Measurements from ENCODE around the gene TRIM33. TPM values are rescaled to one million over a fixed set of nuclear protein-coding genes. Genes with fewer than 3 reads are reported as not detected.
"Not testable (repeated sequence)": the region's sequence is repeated elsewhere in the genome, so short reads cannot be mapped to it uniquely, and the experiment has no call there.

The TRIM33 gene
- total and polyA plus RNA-seq, 2 of the 13 experiments (the other 11 are each of a cell fraction or from before 2014, with no cell fraction given) = 35.5 to 42.2 TPM

- CTCF ChIA-PET (ENCODE audit: low intra/inter-chr PET ratio, low total read pairs) = no interaction called here
- TF ChIP-seq ZNF407 (CRISPR knock-in tag; IDR thresholded peaks at IDR 0.05; ENCODE audit: not compliant biosample characterization) = no peak
- no peak for TF ChIP-seq RBM22 (optimal IDR thresholded peaks at IDR 0.05; ENCODE audit: low read length)
- TF ChIP-seq RCOR2 (CRISPR knock-in tag; IDR thresholded peaks at IDR 0.05) = no peak
- TF ChIP-seq NFE2 (CRISPR knock-in tag; IDR thresholded peaks at IDR 0.05) = no peak
- no peak for TF ChIP-seq ZFX (CRISPR knock-in tag; IDR thresholded peaks at IDR 0.05; ENCODE audit: low read depth)
- no peak for TF ChIP-seq ZXDC (CRISPR knock-in tag; IDR thresholded peaks at IDR 0.05)
- in situ Hi-C loops (cut with HindIII; ENCODE audit: extremely low pct_ligation_motif_present, low pct_unique_long_range_greater_than_20kb) = loop anchor here (25.0 kb wide), 1 partner anchor 319 kb away; the partner anchor contains the start of gene AMPD1
Observed at GRCh38 chr1:114367810-114368209, 143.2 kb downstream of the TRIM33 start.

GRCh38 chr1:114363230-114363629 is 147.8 kb downstream of the TRIM33 start:
- not testable (repeated sequence) for FAIRE-seq

More at GRCh38 chr1:114367810-114368209, 143.2 kb downstream of the TRIM33 start:
- no TSS peak for BruUV-seq (replicated peaks)
- no peak overlapping the region for H3K4me3 ChIP-seq (replicated peaks in 1 of 3; ENCODE audit: insufficient read depth in 1 of 3, low read depth in 2 of 3, low read length in 3 of 3)
- H3K9ac ChIP-seq (ENCODE audit: insufficient read depth, low read depth, low read length) = no peak overlapping the region
- H3K27me3 ChIP-seq (ENCODE audit: control insufficient read depth in 1 of 2, insufficient read depth in 2 of 2, low read length in 2 of 2) = no peaks in the 10 kb centered on the region
- no peaks in the 10 kb centered on the region for H3K36me3 ChIP-seq (replicated peaks in 1 of 2; ENCODE audit: control insufficient read depth in 1 of 2, insufficient read depth in 2 of 2, low read length in 2 of 2)
- H3K79me2 ChIP-seq (ENCODE audit: insufficient read depth, low read length) = no peaks in the 10 kb centered on the region
- no peaks in the 10 kb centered on the region for H4K20me1 ChIP-seq (ENCODE audit: insufficient read depth, low read length)
- H3K4me2 ChIP-seq (ENCODE audit: low read depth, low read length) = no peak overlapping the region
- no peak overlapping the region for H2AFZ ChIP-seq (ENCODE audit: low read length)
- H3K27ac ChIP-seq (ENCODE audit: extremely low read length, insufficient read depth, low read length) = no peak overlapping the region
- ATAC-seq = no peak
- peaks cover 15% of the 10 kb centered on the region for H3K4me1 ChIP-seq (ENCODE audit: insufficient read depth, low read length)
- WGBS (ENCODE audit: low lambda C conversion rate) = 58% methylated on average over 2 of the region's 2 CpGs
- intact Hi-C loops (cut with micrococcal nuclease; ENCODE audit: unreplicated experiment) = no loop called here
- POLR2A ChIA-PET = no interaction called here
- H3K9me3 ChIP-seq (ENCODE audit: low read length) = peaks cover 13% of the 10 kb centered on the region
- FAIRE-seq = no peak
- no peak for DNase-seq (ENCODE audit: low spot score)

More at GRCh38 chr1:114363230-114363629, 147.8 kb downstream of the TRIM33 start:
- H3K27me3 ChIP-seq (ENCODE audit: control insufficient read depth in 1 of 2, insufficient read depth in 2 of 2, low read length in 2 of 2); H3K4me1 ChIP-seq (ENCODE audit: insufficient read depth, low read length); H3K4me2 ChIP-seq (ENCODE audit: low read depth, low read length); H3K79me2 ChIP-seq (ENCODE audit: insufficient read depth, low read length); CTCF ChIA-PET (ENCODE audit: low intra/inter-chr PET ratio, low total read pairs); BruUV-seq (replicated peaks); H3K36me3 ChIP-seq (replicated peaks in 1 of 2; ENCODE audit: control insufficient read depth in 1 of 2, insufficient read depth in 2 of 2, low read length in 2 of 2); H3K4me3 ChIP-seq (replicated peaks in 1 of 3; ENCODE audit: insufficient read depth in 1 of 3, low read depth in 2 of 3, low read length in 3 of 3); POLR2A ChIA-PET; H2AFZ ChIP-seq (ENCODE audit: low read length); H3K27ac ChIP-seq (ENCODE audit: extremely low read length, insufficient read depth, low read length); H4K20me1 ChIP-seq (ENCODE audit: insufficient read depth, low read length); DNase-seq (ENCODE audit: low spot score); intact Hi-C loops (cut with micrococcal nuclease; ENCODE audit: unreplicated experiment); ATAC-seq; H3K9ac ChIP-seq (ENCODE audit: insufficient read depth, low read depth, low read length): not testable (repeated sequence)
- in situ Hi-C loops (cut with HindIII; ENCODE audit: extremely low pct_ligation_motif_present, low pct_unique_long_range_greater_than_20kb) = loop anchor here (25.0 kb wide), 1 partner anchor 324 kb away; the partner anchor contains the start of gene AMPD1
- H3K9me3 ChIP-seq (ENCODE audit: low read length) = peaks cover 24% of the 10 kb centered on the region
- WGBS (ENCODE audit: low lambda C conversion rate) = 6% methylated on average over 2 of the region's 2 CpGs
